HG03439 (cell line): ENCODE measurements around the gene RBMS1.

Experiments
- ATAC-seq: cut with Tn5 transposase; IDR thresholded peaks from one replicate; pipeline ENCODE4 v1.9.1; 2021; ENCODE audit warnings: mild to moderate bottlenecking, moderate library complexity; ENCODE audit not compliant: unreplicated experiment

RBMS1 gene

DNA sequence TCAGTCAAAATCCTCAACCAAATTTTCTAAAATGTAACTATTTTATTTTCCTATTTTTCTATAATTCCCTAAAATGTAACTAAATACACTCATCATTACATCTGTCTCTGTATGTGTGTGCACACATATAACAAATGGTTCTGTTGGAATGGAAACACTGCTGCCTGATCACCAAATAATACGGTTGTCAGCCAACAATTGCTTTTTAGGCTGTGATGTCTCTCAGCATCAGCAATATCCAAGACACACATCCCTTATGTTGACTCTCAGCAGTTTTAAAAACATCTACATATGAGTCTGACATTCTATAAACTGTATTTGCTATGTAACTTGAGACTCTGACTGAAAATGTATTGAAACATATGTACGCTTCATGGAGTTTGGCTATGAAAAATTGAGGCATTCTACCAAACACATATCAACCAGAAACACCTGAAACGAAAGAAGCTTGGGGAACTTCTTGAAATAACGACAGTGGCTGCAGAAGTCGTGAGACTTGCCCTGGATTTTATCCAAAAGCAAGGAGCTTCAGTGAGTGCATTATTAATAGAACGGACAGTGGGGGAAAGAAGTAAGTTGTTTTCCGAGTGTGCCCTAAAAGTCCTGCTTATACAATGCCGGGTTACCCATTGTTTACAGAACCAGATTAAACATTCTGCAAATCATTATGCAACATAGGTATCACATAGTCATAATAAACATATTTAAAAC, 183.3 kb downstream of the RBMS1 start:
- ATAC-seq, result no peak

- no peak for ATAC-seq
These were observed 184.0 kb downstream of the RBMS1 start for GRCh38 chr2:160309585-160309984.

- ATAC-seq, result no peak
These were observed 184.7 kb downstream of the RBMS1 start for GRCh38 chr2:160308915-160309314.

- ATAC-seq, result no peak
These were observed 185.1 kb downstream of the RBMS1 start for GRCh38 chr2:160308476-160308875.

DNA sequence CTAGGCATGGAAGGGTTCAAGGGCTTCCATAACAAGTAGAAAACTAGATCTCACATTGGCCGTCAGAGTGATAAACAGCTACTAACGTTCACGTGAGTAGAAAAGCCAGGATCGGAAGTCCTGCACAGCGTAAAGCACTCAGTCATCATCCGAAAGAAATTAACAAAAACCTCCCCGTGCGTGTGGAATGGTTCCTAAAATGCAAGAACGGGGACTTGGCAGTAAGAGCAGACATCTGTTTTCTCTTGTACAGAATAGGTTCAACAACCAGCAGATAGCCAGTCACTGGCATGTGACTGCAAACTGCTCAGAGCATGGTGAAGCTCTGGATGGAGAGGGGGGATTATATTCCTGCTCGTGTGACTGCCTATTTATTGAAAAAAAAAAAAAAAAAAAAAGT, 186.6 kb downstream of the RBMS1 start:
- ATAC-seq, result no peak

DNA sequence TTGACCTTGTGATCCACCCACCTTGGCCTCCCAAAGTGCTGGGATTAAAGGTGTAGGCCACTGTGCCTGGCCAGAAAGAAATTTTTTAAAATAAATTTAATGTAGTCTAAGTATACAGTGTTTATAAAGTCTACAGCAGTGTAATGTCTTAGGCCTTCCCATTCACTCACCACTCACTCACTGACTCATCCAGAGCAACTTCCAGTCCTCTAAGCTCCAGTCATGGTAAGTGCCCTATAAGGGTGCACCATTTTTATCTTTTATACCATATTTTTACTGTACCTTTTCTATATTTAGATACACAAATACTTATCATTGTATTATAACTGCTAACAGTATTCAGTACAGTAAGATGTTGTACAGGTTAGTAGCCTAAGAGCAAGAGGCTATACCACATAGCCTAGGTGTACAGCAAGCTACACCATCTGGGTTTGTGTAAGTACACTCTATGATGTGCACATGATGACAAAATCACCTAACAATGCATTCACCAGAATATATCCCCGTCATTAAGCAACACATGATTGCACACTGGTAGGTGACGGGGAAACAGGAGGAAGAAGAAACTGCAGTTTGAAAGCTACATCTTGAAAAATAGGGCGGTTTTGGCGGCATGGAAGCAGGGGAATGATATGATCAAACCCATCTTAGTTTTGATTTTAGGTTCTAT, 188.4 kb downstream of the RBMS1 start:
- ATAC-seq, result no peak

DNA sequence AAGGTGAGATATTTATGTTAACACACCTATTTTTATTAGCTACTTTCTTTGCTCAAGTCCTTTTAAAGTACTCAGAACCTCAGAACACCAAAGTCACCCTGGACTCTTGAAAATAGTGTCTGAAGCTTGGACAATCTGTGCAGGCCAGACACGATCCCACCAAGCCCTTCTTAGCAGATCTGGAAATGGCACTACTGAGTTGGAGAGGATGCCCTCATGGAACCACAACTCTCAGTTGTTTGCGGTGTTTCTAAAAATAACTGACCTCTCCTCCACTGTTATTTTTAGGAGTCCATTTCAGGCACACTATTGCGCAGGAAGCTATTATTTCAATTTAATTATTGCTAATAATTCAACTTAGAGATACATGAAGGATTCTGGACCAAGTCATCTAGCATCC, 190.1 kb downstream of the RBMS1 start:
- no peak for ATAC-seq

- no peak for ATAC-seq
These were observed 190.5 kb downstream of the RBMS1 start for GRCh38 chr2:160303076-160303475.

DNA sequence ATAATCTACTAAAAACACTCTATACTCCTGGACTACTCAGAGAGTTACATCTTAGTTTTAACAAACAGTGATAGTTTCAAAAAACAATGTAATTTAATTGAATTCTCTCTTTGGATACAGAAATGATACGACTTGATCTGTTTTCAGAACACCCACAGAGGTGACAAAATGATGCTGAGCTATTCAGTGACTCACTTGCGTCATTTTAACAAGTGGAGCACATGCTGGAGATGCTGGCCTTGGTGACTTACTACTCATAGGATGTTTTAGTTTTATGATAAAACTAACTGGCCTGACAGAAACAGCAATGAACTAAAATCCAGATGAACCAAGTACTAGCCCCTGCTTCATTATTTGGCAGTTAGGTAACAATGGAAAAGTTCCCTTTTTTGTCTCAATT, 192.2 kb downstream of the RBMS1 start:
- ATAC-seq, result no peak

GRCh38 chr2:160300203-160300602, 193.4 kb downstream of the RBMS1 start:
- ATAC-seq, result no peak

- no peak for ATAC-seq
These were observed 194.1 kb downstream of the RBMS1 start for GRCh38 chr2:160299540-160299939.

GRCh38 chr2:160298960-160299359, 194.6 kb downstream of the RBMS1 start:
- no peak for ATAC-seq

DNA sequence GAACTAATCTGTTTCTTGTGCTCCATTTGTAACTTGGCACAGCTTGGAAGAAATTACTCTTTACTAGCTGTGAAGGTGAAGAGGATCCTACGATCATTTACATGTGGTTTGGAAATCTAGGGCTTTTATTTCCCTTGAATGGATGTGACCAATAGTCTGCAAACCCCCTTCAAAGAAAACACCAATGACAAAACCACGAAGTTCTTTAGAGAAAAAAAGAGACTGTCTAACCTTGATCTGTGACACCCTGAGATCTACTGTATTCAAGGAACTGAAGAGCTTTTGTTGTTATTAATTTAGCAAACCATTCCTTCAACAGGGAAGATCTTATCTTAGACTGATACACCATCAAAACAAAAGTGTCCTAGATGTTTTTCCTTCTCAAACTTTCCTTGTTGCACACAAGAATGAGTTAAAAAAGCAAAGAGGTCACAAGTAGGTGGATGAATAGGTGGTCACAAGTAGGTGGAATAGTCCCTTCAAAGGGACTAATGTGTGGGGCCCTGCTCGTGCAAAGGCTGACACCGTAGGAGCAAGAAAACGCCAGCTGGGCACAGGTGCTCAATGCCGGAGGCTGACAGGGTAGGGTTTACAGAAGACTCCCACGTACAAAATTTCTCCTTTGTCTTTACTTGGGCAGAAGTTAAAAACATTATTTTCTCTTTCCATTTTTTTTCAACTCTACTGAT, 197.9 kb downstream of the RBMS1 start:
- ATAC-seq, result no peak

DNA sequence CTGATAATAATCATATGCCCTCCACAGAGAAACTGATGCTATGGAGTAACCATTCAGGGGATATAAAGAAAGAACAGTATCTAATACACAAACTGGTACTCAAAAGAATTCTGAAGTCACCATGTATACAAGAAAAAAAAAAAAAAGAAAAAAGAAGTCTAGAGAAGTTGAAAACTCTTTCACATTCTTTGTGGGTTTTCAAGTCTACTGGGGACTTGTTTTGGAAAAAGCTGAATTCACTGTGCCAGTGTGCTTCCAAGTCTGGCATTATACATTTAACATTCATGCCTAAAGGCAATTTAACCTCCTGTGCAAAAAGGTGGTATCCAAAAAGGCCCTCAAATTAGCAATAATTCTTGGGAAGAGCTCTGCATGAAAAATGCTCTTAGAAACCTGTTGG, 198.7 kb downstream of the RBMS1 start:
- ATAC-seq, result no peak

- no peak for ATAC-seq
These were observed 199.2 kb downstream of the RBMS1 start for GRCh38 chr2:160294339-160294803.

DNA sequence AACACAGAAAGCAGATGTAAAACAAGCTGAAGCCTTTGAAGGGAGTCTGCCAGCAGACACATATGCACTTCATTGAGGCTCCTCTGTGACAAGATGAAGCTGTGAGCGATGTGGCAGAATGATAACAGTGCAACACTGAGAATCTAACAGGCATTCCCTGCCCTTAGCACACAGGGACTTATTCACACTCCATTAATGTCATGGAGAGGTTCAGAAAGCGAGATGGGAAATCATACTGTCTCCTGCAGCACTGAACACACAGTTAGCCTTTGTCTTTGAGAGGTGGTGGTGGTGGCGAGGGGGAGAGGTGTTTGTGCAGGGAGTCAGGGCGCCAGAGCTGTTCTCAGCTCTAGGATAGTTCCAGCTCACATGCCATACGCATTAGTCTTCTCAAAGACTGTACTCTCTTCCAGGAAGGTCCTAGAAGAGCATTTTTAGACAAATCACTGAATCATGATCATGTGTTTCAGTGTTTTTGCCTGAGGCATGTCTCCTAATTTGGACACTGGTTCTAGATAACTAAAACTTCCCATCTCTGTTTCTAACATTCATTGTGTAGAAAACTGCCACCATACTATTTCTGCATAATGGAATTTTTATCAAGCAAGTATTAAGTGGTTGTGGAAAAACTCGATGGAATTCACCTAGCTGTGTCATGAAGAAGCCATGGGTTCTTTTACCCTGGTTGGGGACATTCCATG, 200.1 kb downstream of the RBMS1 start:
- no peak for ATAC-seq

- ATAC-seq, result no peak
These were observed 201.4 kb downstream of the RBMS1 start for GRCh38 chr2:160292225-160292624.

DNA sequence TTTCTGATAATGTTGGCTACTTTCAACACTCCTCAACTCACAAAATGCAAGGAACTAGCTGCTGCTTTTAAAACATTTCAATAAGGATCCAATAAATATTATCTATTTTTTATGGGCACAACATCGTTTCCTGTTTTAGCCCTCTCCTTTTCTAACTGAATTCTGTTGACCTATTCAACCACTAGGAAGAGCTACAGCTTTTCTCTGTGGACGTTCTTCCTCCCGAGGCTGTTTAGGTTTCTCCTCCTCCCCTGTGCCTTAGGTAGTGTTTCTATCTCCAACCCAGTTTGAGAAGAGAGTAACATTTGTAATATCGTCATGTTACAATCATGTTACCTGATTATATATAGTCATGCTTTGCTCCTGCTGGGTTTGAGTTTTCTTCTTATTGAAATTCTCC, 202.2 kb downstream of the RBMS1 start:
- ATAC-seq, result no peak

DNA sequence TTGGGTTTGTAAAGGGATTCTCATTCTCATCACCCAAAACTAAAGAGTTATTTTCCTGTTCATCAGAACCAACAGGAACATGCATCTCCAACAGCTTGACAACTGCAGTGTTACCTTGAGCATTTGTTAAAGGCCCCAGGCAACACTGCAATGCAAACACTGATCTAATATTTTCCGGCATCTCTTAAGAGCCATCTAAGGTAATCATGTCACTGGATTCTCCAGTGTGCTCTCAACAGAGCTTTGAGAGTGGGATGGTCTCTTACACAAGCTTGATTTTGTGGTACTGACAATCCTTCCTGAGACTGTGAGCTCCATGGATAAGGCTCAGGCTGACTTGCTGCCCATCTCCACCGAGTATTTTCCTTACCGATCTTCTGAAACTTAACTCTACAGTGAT, 203.0 kb downstream of the RBMS1 start:
- no peak for ATAC-seq

GRCh38 chr2:160289831-160290230, 203.8 kb downstream of the RBMS1 start:
- ATAC-seq, result no peak

GRCh38 chr2:160289126-160289525, 204.5 kb downstream of the RBMS1 start:
- ATAC-seq, result no peak
